Measurements from ENCODE around the gene DTX4. TPM values are rescaled to one million over a fixed set of nuclear protein-coding genes. Genes with fewer than 3 reads are reported as not detected.

DTX4 gene
- total RNA-seq, 1 donor from 2014 or later: 79.2 TPM

DNA sequence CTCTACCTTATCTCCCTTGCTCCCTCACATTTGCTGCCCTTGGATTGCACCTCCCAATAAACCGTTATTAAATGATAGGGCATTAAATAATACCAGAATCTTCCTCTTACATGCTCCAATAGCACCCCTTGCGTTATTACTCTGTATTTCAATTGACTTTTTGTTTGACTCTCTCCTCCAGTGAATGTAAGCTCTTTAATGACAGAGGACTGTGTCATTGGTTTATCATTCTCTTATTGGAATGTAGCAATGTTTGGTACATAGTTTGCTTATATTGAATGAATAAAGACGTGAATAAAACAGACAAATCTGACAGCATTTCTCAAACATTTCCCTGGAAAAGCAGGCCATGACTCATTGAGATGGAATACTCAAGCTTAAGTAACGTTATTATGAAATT, 49.5 kb downstream of the DTX4 start:
- H3K27ac Mint-ChIP-seq: no peak overlapping the region
- DNase-seq (ENCODE audit: extremely low spot score, unreplicated experiment): no peak
- H3K36me3 Mint-ChIP-seq: no peaks in the 10 kb centered on the region
- no peaks in the 10 kb centered on the region for H3K9me3 Mint-ChIP-seq
- no peak overlapping the region for H3K4me3 Mint-ChIP-seq
- peaks cover 8% of the 10 kb centered on the region for H3K27me3 Mint-ChIP-seq
- TF ChIP-seq CTCF (conservative IDR thresholded peaks at IDR 0.05): no peak
- H3K4me1 Mint-ChIP-seq (ENCODE audit: unreplicated experiment): peaks cover 4% of the 10 kb centered on the region

DNA sequence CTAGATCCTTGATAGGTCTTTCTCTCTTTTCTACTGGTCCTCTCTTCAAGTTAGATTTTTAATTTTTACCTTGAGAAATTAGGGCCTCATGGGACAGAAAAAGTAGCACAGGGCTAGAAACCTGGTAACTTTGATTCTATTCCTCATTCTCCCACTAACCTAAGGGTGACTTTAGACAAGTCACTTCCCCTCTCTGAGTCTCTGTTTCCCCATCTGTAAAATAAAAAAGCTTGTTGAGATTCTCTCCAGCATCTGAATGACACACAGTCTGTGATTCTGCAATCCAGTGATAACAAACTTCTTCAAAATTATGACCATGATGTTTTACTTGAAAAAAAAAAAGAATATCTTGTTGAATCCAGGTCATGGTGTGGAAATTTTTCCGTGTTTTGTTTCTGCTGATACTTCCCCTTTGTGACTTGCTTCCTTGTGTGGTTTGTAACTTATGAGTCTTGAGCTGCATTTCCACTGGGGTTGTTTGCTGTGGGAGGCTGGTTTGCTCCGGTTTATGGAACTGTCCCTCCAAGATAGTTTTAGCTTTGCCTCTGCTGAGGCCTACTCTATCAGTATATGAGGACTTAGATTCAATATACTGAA, 50.6 kb downstream of the DTX4 start:
- Mint-ChIP-seq H3K36me3 (no peaks in the 10 kb centered on the region), H3K27me3 (peaks cover 8% of the 10 kb centered on the region), H3K27ac (no peak overlapping the region), H3K9me3 (no peaks in the 10 kb centered on the region), H3K4me1 (ENCODE audit: unreplicated experiment) (no peaks in the 10 kb centered on the region), H3K4me3 (no peak overlapping the region)
- no peak for TF ChIP-seq CTCF (conservative IDR thresholded peaks at IDR 0.05)
- no peak for DNase-seq (ENCODE audit: extremely low spot score, unreplicated experiment)

DNA sequence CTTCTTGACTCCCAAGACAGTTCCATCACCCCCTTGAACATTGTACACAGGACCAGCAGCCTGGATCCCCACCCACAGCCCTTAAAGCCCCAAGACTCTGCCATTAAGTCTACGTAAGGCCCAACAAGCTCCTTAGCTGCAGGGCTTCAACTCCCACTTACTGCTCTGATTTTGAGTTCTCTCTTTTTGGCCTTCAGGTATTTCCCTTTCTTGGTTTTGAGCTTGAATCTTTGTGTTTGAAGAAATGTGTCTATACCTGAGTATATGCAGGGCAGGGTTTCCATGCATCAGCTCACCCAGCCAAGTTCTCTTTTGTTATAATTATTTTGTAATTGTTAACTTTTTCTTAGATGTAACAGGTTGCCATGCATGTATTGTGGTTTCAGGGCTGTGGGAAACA, 51.2 kb downstream of the DTX4 start:
- Mint-ChIP-seq H3K9me3 (no peaks in the 10 kb centered on the region), H3K4me3 (no peak overlapping the region), H3K27ac (no peak overlapping the region), H3K27me3 (peaks cover 8% of the 10 kb centered on the region), H3K36me3 (no peaks in the 10 kb centered on the region), H3K4me1 (ENCODE audit: unreplicated experiment) (no peaks in the 10 kb centered on the region)
- TF ChIP-seq CTCF (conservative IDR thresholded peaks at IDR 0.05): no peak
- DNase-seq (ENCODE audit: extremely low spot score, unreplicated experiment): no peak

GRCh38 chr11:59223611-59224010, 51.7 kb downstream of the DTX4 start:
- no peak for TF ChIP-seq CTCF (conservative IDR thresholded peaks at IDR 0.05)
- no peak for DNase-seq (ENCODE audit: extremely low spot score, unreplicated experiment)
- H3K27me3 Mint-ChIP-seq: peaks cover 6% of the 10 kb centered on the region
- H3K9me3 Mint-ChIP-seq: no peaks in the 10 kb centered on the region
- no peaks in the 10 kb centered on the region for H3K4me1 Mint-ChIP-seq (ENCODE audit: unreplicated experiment)
- no peak overlapping the region for H3K4me3 Mint-ChIP-seq
- H3K27ac Mint-ChIP-seq: no peak overlapping the region
- no peaks in the 10 kb centered on the region for H3K36me3 Mint-ChIP-seq

DNA sequence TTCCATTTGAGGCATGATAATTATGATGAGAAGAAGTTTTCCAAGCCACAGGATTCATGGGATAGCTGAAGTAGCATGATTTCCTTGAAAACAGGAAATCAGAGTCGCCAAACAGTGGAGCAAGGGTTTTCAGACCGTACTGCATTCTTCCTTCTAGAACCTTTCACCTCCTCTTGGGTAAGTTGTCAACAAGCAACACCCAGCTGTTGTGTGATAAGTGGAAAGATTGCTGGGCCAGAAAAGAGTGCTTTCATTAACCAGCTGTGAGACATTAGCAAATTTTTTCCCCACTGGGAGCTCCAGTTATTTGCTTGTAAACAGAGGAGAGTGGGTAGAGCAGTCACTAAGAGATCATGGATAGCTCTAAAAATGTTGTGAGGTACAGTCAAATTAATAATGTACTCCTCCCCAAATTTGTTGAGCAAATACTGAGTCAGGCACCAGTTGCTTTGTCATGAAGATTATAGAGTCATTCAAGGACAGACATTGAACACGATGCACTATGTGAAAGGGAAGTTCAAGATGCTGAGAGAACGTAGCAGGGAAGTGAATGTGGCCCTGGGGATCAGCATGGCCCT, 52.5 kb downstream of the DTX4 start:
- H3K4me3 Mint-ChIP-seq: no peak overlapping the region
- no peaks in the 10 kb centered on the region for H3K36me3 Mint-ChIP-seq
- H3K27ac Mint-ChIP-seq: no peak overlapping the region
- no peaks in the 10 kb centered on the region for H3K4me1 Mint-ChIP-seq (ENCODE audit: unreplicated experiment)
- H3K27me3 Mint-ChIP-seq: peaks cover 5% of the 10 kb centered on the region
- H3K9me3 Mint-ChIP-seq: no peaks in the 10 kb centered on the region
- TF ChIP-seq CTCF (conservative IDR thresholded peaks at IDR 0.05): no peak
- no peak for DNase-seq (ENCODE audit: extremely low spot score, unreplicated experiment)

Data from type B pancreatic cell (in vitro differentiated cells).